Psoas muscle (tissue), 8 donors: ENCODE measurements around the gene MBNL2. TPM values are rescaled to one million over a fixed set of nuclear protein-coding genes. Genes with fewer than 3 reads are reported as not detected.
A peak's percentile ranks its signal among the peaks of the same experiment; 100 is the strongest.

Source experiments
- ATAC-seq, 4 donors: fragments of 200-7000 bp; cut with Tn5 transposase; one replicate each; pipeline ENCODE4 v1.9.1; 2020; ENCODE audit warnings: moderate library complexity in 3 of 4, mild to moderate bottlenecking in 2 of 4
- DNase-seq, 2 donors: peaks; one replicate each; pipeline ENCODE4 v3.0.0-alpha.2; 2020
- H3K27ac ChIP-seq: fragments of 200-600 bp; one replicate; pipeline ENCODE4 v1.8.0; 2022
- H3K27me3 ChIP-seq, 3 donors: fragments of 200-600 bp in 1 of 3; one replicate each; pipeline versions ENCODE4 v1.6.1 to v1.8.0; 2013 to 2022; ENCODE audit warnings: low read length in 2 of 3, mild to moderate bottlenecking in 2 of 3, moderate library complexity in 1 of 3; ENCODE audit not compliant: insufficient read depth in 3 of 3
- H3K36me3 ChIP-seq, 2 donors: fragments of 200-600 bp in 1 of 2; one replicate each; pipeline versions ENCODE4 v1.6.1 to v1.8.0; 2013 to 2022; ENCODE audit warnings: low read depth in 1 of 2, mild to moderate bottlenecking in 1 of 2, moderate library complexity in 1 of 2; ENCODE audit not compliant: insufficient read depth in 1 of 2
- H3K4me1 ChIP-seq: fragments of 200-600 bp; one replicate; pipeline ENCODE4 v1.8.0; 2022
- H3K4me3 ChIP-seq: fragments of 200-600 bp; one replicate; pipeline ENCODE4 v1.8.0; 2022; ENCODE audit warnings: mild to moderate bottlenecking
- H3K9me3 ChIP-seq: fragments of 200-600 bp; one replicate; pipeline ENCODE4 v1.8.0; 2022
- WGBS, 3 donors: extraction: QIAGEN DNeasy Blood & Tissue Kit; methylation state at CpG; one replicate each; pipeline versions ENCODE4 v1.1.6 to v1.1.7; 2013; 5-methylcytosine and 5-hydroxymethylcytosine counted together
- intact Hi-C, 2 donors: fragments of 100-400 bp; cut with DNase I; formaldehyde crosslinking; loops; one replicate each; pipeline versions ENCODE4 v1.11.0 to v1.14.2; 2022
- polyA plus RNA-seq, 3 donors: library from polyadenylated mRNA; stranded (reverse); fragments of 200-250 nt; gene quantifications; one replicate each; pipeline ENCODE4 v1.2.3, GENCODE V29; 2013
- total RNA-seq, 4 donors: library from RNA; stranded (reverse); fragmentation: NEBNext Ultra II Directional in 2 of 4; extraction: Animal tissue kit (Norgen Biotek cat#: 25700) in 2 of 4; gene quantifications; one replicate each; pipeline versions ENCODE4 v1.2.1 to v1.2.4, GENCODE V29; 2021 to 2023
- TF ChIP-seq, protein P1 (sequence below): fragments of 200-600 bp; IDR thresholded peaks from one replicate; pipeline ENCODE4 v1.8.0; 2022; ENCODE audit warnings: antibody characterized with exemption
- donor health status: healthy with polysubstance abuse.
- donor health status: DM: no; HTN: no; CAD: no; lungs with moderate emphysema.
- donor health status: Bipolar disorder and iron deficiency.
- donor health status: healthy.
- donor health status: DM: yes; HTN: yes; CAD: no.
- donor health status: DM: no; HTN: no; CAD: no.
- donor health status: DM: no; HTN: no; CAD: no.
- donor health status: DM: yes; HTN: yes; CAD: no.

MBNL2 gene
- total and polyA plus RNA-seq, 7 donors = 13.3 to 93.1 (median 61.9) TPM

DNA sequence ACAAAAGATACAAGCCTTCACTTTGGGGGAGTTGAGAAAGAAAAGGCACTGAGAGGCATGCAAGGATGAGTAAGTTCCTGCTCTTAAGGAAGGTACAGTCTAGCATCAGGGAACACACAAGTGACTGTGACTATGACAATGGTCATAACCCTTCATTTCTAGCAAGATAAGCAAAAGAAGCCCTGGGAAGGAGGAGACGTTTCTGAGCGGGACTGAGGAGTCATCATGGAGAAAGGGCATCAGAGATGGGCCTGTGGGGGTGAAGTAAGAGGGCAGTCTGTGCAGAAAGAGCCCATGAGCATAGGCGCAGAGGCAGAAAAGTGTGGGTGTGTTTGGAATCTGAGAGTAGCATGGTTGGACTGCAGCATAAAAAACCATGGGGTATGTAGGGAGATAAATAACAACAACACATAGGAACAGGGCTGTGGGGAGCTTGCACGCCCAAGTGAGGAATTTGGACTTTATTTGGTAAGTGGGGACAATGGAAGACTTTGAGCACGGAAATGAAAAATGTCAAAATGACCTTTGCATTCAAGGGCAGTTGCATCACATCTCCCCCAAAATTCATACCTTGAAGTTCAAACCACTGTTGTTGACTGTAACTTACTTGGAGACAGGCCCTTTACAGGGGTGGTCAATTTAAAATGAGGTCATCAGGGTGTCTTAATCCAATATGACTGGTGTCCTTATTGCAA lies 86.7 kb downstream of the MBNL2 start:
- TF ChIP-seq, protein P1, sequence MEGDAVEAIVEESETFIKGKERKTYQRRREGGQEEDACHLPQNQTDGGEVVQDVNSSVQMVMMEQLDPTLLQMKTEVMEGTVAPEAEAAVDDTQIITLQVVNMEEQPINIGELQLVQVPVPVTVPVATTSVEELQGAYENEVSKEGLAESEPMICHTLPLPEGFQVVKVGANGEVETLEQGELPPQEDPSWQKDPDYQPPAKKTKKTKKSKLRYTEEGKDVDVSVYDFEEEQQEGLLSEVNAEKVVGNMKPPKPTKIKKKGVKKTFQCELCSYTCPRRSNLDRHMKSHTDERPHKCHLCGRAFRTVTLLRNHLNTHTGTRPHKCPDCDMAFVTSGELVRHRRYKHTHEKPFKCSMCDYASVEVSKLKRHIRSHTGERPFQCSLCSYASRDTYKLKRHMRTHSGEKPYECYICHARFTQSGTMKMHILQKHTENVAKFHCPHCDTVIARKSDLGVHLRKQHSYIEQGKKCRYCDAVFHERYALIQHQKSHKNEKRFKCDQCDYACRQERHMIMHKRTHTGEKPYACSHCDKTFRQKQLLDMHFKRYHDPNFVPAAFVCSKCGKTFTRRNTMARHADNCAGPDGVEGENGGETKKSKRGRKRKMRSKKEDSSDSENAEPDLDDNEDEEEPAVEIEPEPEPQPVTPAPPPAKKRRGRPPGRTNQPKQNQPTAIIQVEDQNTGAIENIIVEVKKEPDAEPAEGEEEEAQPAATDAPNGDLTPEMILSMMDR = no peak
- Histone ChIP-seq H3K9me3 (no peaks in the 10 kb centered on the region), H3K27ac (peak overlapping the region; percentile 41), H3K4me1 (peaks cover 63% of the 10 kb centered on the region), H3K36me3 (no peaks in the 10 kb centered on the region), H3K4me3 (no peak overlapping the region), H3K27me3 (no peaks in the 10 kb centered on the region)
- intact Hi-C loops = no loop called here
- DNase-seq (no peak), ATAC-seq (no peak)
- WGBS, 3 donors = 62 to 80% (median 79%) methylated on average over 5 of the region's 5 CpGs

DNA sequence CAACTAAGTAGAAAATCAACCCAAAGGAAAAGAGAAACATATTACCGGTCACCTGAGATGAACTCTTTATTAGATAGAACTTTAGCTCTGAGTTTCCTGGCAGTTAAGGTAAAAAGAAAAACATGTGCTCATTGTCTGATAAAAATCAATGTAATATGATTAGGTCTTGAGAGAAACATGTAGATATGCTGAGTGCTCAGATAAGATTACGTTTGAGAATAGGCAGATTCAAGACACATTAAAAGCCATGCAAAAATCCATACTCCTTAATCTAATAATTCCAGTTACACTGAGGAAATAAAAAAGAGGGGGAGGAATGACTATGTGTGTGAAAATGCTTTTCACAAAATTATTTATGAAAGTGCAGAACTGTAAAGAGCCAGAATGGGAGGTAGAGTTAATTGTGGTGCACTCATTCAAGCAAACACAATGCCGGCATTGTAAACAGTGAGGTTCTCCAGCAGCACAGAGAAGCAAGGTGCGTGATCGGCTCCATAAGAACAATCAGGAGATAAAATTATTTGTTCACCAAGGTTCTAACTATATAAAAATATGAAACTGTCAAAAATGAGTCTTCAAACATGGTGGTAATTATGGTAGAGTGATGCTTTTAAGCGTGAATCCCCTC lies 88.8 kb downstream of the MBNL2 start:
- Histone ChIP-seq H3K27ac (no peak overlapping the region), H3K9me3 (no peaks in the 10 kb centered on the region), H3K36me3 (no peaks in the 10 kb centered on the region), H3K4me3 (no peak overlapping the region), H3K4me1 (peaks cover 79% of the 10 kb centered on the region), H3K27me3 (no peaks in the 10 kb centered on the region)
- no peak for DNase-seq
- intact Hi-C loops = no loop called here
- 86 to 92% (median 87%) methylated on average over 6 of the region's 6 CpGs for WGBS, 3 donors
- no peak for ATAC-seq
- TF ChIP-seq, protein P1 = no peak

DNA sequence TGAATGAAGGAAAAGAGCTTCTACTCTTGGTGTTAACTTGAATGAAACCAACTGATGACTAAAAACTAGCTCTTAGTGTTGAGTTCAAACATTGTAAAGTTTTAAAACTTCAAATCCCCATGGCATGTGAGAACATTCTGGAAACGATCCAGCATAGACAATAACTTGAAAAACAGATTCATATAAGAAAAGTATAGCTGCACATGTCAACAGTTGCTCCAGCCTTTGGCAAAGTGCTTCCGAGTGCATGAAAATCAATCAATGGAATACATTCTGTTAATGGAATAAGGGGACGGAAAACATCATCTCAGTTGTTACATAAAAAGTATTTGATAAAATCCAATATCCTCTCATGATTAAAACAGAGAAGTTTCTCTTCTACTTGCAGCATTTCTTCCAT lies 89.8 kb downstream of the MBNL2 start:
- Histone ChIP-seq H3K4me1 (peaks cover 79% of the 10 kb centered on the region), H3K9me3 (no peaks in the 10 kb centered on the region), H3K36me3 (no peaks in the 10 kb centered on the region), H3K4me3 (no peak overlapping the region), H3K27ac (no peak overlapping the region), H3K27me3 (no peaks in the 10 kb centered on the region)
- DNase-seq (no peak), ATAC-seq (no peak)
- intact Hi-C loops = no loop called here
- TF ChIP-seq, protein P1 = no peak
- 61 to 67% (median 65%) methylated on average over 3 of the region's 3 CpGs for WGBS, 3 donors

DNA sequence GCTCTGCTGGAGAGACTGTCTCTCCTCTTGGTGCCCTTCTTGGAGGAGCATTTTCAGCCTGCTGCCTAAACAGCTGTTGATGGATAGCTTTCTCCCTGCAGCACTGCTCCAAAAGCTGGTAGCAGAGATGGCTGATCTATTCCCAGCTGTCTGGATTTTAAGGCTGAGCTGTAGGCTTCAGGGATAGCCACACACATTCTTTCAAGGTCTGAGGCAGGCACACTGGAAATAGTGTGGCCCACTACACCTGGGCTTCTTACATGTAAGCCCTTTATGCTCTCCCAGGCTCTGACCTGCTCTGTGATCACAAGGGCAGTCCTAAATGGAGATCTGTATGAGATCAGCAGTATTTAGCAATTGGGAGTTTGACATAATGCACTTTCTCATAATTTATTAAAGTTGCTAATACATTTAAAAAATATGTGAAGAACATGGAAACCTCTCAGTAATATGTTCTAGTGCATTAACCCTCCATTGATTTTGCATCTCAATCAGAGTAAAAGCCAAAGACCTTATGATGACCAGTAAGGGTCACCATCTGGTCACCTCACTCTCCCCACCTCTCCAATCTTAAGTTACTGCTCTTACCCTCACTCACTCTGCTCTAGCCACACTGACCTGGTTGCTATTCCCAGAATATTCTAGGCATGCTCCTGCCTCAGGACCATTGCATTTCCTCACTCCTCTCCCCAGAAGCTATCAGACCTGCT lies 91.6 kb downstream of the MBNL2 start:
- no peak overlapping the region for H3K27ac ChIP-seq
- no peak for DNase-seq
- H3K4me1 ChIP-seq = peaks cover 76% of the 10 kb centered on the region
- intact Hi-C loops = no loop called here
- no peak overlapping the region for H3K4me3 ChIP-seq
- no peaks in the 10 kb centered on the region for H3K36me3 ChIP-seq
- no peaks in the 10 kb centered on the region for H3K9me3 ChIP-seq
- ATAC-seq = peak in 2 of 4 donors; percentile 16 to 21
- TF ChIP-seq, protein P1 = no peak
- no peaks in the 10 kb centered on the region for H3K27me3 ChIP-seq
